GM12878 (cell line): Measurements from ENCODE around the gene HOPX. TPM values are rescaled to one million over a fixed set of nuclear protein-coding genes. Genes with fewer than 3 reads are reported as not detected.

ENCODE experiments used
- ATAC-seq: fragments of 200-7000 bp; cut with Tn5 transposase; 3 replicates; pipeline ENCODE4 v1.9.1; 2020; ENCODE audit warnings: mild to moderate bottlenecking, moderate library complexity
- BruUV-seq: library from RNA; stranded (reverse); fragments of 400-500 nt; replicated peaks from 2 replicates; lab custom pipeline; 2021; lab: Mats Ljungman, UMichigan
- CTCF ChIA-PET: fragments of 300-600 bp; sonication (Branson Sonifier 250); formaldehyde crosslinking; extraction: SDS; loops from one replicate; lab custom pipeline; 2021; ENCODE audit warnings: inconsistent platforms; lab: Yijun Ruan, JAX
- POLR2A ChIA-PET: fragments of 350-600 bp; formaldehyde crosslinking; extraction: SDS; loops from one replicate; lab custom pipeline; 2021; ENCODE audit warnings: inconsistent platforms; lab: Charles Lee
- RAD21 ChIA-PET: fragments of 300-600 bp; sonication (Branson Sonifier 250); formaldehyde crosslinking; loops from one replicate; lab custom pipeline; 2023; ENCODE audit warnings: antibody characterized with exemption; ENCODE audit not compliant: unreplicated experiment; lab: Charles Lee
- SMC1A ChIA-PET: fragments of 300-600 bp; sonication (Branson Sonifier 250); formaldehyde crosslinking; loops from one replicate; lab custom pipeline; 2023; ENCODE audit not compliant: unreplicated experiment, uncharacterized antibody; lab: Charles Lee
- DNase-seq: peaks from one replicate; pipeline ENCODE4 v3.0.0-alpha.2; 2011; ENCODE audit warnings: low read depth, low spot score
- FAIRE-seq: peaks from 3 replicates; lab custom pipeline; 2011; peaks lifted over from hg19 to GRCh38; lab: Jason Lieb, UNC
- H2AFZ ChIP-seq: 2 replicates; pipeline ENCODE4 v1.6.0; 2011; ENCODE audit warnings: low read depth, low read length, control low read depth; ENCODE audit not compliant: control insufficient read depth
- H3K27ac ChIP-seq: 2 replicates; pipeline ENCODE4 v1.5.1; 2011; ENCODE audit warnings: control low read depth; ENCODE audit not compliant: control insufficient read depth, insufficient read depth
- H3K27me3 ChIP-seq, 2 experiments: replicated peaks in 1 of 2; 2 replicates each; pipeline versions ENCODE4 v1.6.0 to v1.6.1; 2011; ENCODE audit warnings: low read length in 1 of 2; ENCODE audit not compliant: control insufficient read depth in 2 of 2, insufficient read depth in 2 of 2
- H3K36me3 ChIP-seq, 2 experiments: 2 replicates each; pipeline ENCODE4 v1.5.1; 2011; ENCODE audit warnings: low read length in 1 of 2; ENCODE audit not compliant: control insufficient read depth in 2 of 2, insufficient read depth in 2 of 2
- H3K4me1 ChIP-seq: 2 replicates; pipeline ENCODE4 v1.6.1; 2011; ENCODE audit warnings: mild to moderate bottlenecking, low read length, moderate library complexity, mixed read lengths; ENCODE audit not compliant: control insufficient read depth, insufficient read depth
- H3K4me2 ChIP-seq: 2 replicates; pipeline ENCODE4 v1.6.0; 2011; ENCODE audit warnings: control low read depth; ENCODE audit not compliant: control insufficient read depth, insufficient read depth
- H3K4me3 ChIP-seq: fragments of 200-600 bp; sonication (generic); 2 replicates; pipeline ENCODE4 v1.5.1; 2016
- H3K79me2 ChIP-seq: 2 replicates; pipeline ENCODE4 v1.6.0; 2011; ENCODE audit warnings: low read length; ENCODE audit not compliant: control insufficient read depth, insufficient read depth
- H3K9ac ChIP-seq: 2 replicates; pipeline ENCODE4 v1.8.0; 2011; ENCODE audit warnings: low read length, control low read depth, mixed read lengths; ENCODE audit not compliant: control insufficient read depth, insufficient read depth
- H3K9me3 ChIP-seq: replicated peaks from 3 replicates; pipeline ENCODE4 v1.5.1; 2011; ENCODE audit warnings: mild to moderate bottlenecking, low read length; ENCODE audit not compliant: control insufficient read depth, insufficient read depth
- H4K20me1 ChIP-seq: 2 replicates; pipeline ENCODE4 v1.6.0; 2011; ENCODE audit not compliant: control insufficient read depth, insufficient read depth
- CHD2 ChIP-seq: IDR thresholded peaks from 2 replicates; pipeline ENCODE4 v1.6.1; 2011; ENCODE audit warnings: low read depth, low read length, improper control_type of control experiment, borderline replicate concordance
- IKZF1 ChIP-seq: fragments of 450-650 bp; conservative IDR thresholded peaks from 2 replicates; pipeline ENCODE4 v1.6.1; 2017; ENCODE audit warnings: antibody characterized with exemption, mild to moderate bottlenecking
- NR2C1 ChIP-seq: fragments of 450-650 bp; IDR thresholded peaks from 2 replicates; pipeline ENCODE4 v1.6.1; 2017; ENCODE audit warnings: antibody characterized with exemption, mild to moderate bottlenecking, moderate library complexity
- NR2C2 ChIP-seq: IDR thresholded peaks from 2 replicates; pipeline ENCODE4 v1.6.1; 2011; ENCODE audit warnings: borderline replicate concordance, low read depth; ENCODE audit not compliant: control insufficient read depth, insufficient read length
- SMARCA5 ChIP-seq: fragments of 450-650 bp; IDR thresholded peaks from 2 replicates; pipeline ENCODE4 v1.6.1; 2017; ENCODE audit warnings: mild to moderate bottlenecking
- SREBF1 ChIP-seq: IDR thresholded peaks from 2 replicates; pipeline ENCODE4 v1.6.1; 2012; ENCODE audit warnings: mild to moderate bottlenecking, low read length
- WGBS: methylation state at CpG from one replicate; pipeline ENCODE4 v1.1.6; 2016; ENCODE audit warnings: low lambda C conversion rate; ENCODE audit not compliant: insufficient replicate concordance, insufficient coverage; ENCODE audit errors: missing lambda C conversion rate; 5-methylcytosine and 5-hydroxymethylcytosine counted together
- in situ Hi-C: fragments of 300-500 bp; cut with MboI; formaldehyde crosslinking; loops from 9 replicates; pipeline ENCODE4 v1.14.3; 2018; ENCODE audit warnings: mixed read lengths
- intact Hi-C: fragments of 100-400 bp; cut with micrococcal nuclease; formaldehyde crosslinking; loops from one replicate; pipeline ENCODE4 v1.14.2; 2022; ENCODE audit not compliant: unreplicated experiment
- polyA plus RNA-seq, 11 experiments: library from polyadenylated mRNA; depleted of rRNA in 4 of 11; unstranded in 6 of 11; stranded (reverse) in 5 of 11; fragments of >200 nt; fragmentation: Nextera tagmentation in 4 of 11; fragmentation: Illumina TruSeq in 1 of 11; extraction: Ambion mirVana in 4 of 11; extraction: Trizol in 1 of 11; gene quantifications; 1 replicate in 1 of 11; 2 replicates in 10 of 11; pipeline versions ENCODE4 v1.2.1 to v1.2.3, GENCODE V29; 2011 to 2016; ENCODE audit warnings: inconsistent platforms in 2 of 11, missing spikeins in 2 of 11, low read depth in 1 of 11
- total RNA-seq, 4 experiments: library from RNA; depleted of rRNA in 3 of 4; stranded (reverse); fragments of >200 nt in 3 of 4; fragmentation: Illumina TruSeq in 1 of 4; extraction: Trizol in 1 of 4; gene quantifications; 2 replicates each; pipeline versions ENCODE4 v1.2.1 to v1.2.3, GENCODE V29; 2013 to 2021
- TF ChIP-seq, protein P1 (sequence below): IDR thresholded peaks from 2 replicates; pipeline ENCODE4 v1.6.1; 2012; ENCODE audit warnings: mild to moderate bottlenecking, low read depth, low read length
- TF ChIP-seq, protein P2 (sequence below): IDR thresholded peaks from 2 replicates; pipeline ENCODE4 v1.6.1; 2012; ENCODE audit warnings: low read depth, low read length, improper control_type of control experiment

The HOPX gene
- total and polyA plus RNA-seq, 10 of the 15 experiments (the other 5 are each of a cell fraction or from before 2014, with no cell fraction given) = 0.11 to 0.40 (median 0.23) TPM; not detected in 4

DNA sequence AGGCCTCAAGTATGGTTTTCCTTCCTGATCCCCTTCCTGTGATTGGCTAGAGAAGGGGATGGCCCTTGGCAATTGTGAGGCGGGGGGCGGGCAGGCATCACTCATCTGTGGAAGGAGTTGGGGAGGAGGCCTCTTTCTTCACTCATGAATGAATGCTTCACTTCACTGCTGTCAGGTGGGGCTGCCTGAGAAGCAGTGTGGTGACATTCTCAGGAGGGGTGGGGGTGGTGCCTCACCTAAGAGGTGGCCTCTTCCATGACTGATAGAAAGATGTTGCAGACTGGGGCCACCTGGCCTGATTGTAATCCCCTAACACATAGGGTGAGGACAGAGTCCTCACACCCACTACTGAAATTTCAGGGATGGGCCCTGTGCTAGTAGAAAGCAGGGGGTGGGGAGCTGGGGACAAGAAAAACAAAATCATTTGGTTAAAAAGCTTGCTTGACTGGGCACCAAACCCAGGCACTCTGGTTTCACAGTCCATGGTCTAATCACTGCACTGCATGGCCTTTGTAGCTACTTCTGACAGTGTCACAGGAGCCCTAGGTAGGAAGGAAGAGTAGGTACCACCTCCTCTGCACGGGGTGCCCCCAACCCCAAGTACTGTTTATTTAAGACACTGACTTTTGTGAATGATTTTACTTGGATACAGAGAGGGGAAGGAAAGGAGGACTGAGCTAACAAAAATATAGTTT lies 5.6 kb upstream of the HOPX start:
- H3K4me3 ChIP-seq = no peak overlapping the region
- no peak for FAIRE-seq
- in situ Hi-C loops = no loop called here
- POLR2A ChIA-PET = no interaction called here
- no peak overlapping the region for H2AFZ ChIP-seq
- CTCF ChIA-PET = interaction anchor here (0.6 kb wide), 1 partner anchor 54 kb away, joined by 3 read pairs; no protein-coding TSS in a partner anchor
- no peaks in the 10 kb centered on the region; a peak in 2 of 4 replicates for H3K27me3 ChIP-seq
- no peak overlapping the region for H3K27ac ChIP-seq
- TF ChIP-seq, protein P1, sequence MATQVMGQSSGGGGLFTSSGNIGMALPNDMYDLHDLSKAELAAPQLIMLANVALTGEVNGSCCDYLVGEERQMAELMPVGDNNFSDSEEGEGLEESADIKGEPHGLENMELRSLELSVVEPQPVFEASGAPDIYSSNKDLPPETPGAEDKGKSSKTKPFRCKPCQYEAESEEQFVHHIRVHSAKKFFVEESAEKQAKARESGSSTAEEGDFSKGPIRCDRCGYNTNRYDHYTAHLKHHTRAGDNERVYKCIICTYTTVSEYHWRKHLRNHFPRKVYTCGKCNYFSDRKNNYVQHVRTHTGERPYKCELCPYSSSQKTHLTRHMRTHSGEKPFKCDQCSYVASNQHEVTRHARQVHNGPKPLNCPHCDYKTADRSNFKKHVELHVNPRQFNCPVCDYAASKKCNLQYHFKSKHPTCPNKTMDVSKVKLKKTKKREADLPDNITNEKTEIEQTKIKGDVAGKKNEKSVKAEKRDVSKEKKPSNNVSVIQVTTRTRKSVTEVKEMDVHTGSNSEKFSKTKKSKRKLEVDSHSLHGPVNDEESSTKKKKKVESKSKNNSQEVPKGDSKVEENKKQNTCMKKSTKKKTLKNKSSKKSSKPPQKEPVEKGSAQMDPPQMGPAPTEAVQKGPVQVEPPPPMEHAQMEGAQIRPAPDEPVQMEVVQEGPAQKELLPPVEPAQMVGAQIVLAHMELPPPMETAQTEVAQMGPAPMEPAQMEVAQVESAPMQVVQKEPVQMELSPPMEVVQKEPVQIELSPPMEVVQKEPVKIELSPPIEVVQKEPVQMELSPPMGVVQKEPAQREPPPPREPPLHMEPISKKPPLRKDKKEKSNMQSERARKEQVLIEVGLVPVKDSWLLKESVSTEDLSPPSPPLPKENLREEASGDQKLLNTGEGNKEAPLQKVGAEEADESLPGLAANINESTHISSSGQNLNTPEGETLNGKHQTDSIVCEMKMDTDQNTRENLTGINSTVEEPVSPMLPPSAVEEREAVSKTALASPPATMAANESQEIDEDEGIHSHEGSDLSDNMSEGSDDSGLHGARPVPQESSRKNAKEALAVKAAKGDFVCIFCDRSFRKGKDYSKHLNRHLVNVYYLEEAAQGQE = no peak
- TF ChIP-seq NR2C2 = no peak
- TF ChIP-seq IKZF1 = no peak
- no peak for TF ChIP-seq SREBF1
- no peak for TF ChIP-seq NR2C1
- TF ChIP-seq, protein P2, sequence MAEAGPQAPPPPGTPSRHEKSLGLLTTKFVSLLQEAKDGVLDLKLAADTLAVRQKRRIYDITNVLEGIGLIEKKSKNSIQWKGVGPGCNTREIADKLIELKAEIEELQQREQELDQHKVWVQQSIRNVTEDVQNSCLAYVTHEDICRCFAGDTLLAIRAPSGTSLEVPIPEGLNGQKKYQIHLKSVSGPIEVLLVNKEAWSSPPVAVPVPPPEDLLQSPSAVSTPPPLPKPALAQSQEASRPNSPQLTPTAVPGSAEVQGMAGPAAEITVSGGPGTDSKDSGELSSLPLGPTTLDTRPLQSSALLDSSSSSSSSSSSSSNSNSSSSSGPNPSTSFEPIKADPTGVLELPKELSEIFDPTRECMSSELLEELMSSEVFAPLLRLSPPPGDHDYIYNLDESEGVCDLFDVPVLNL = no peak
- no peak for TF ChIP-seq SMARCA5
- no peak for TF ChIP-seq CHD2
- TF ChIP-seq, all 136 proteins: peak for 0
- intact Hi-C loops = no loop called here
- no peaks in the 10 kb centered on the region for H4K20me1 ChIP-seq
- ATAC-seq = no peak
- BruUV-seq = no TSS peak
- no peaks in the 10 kb centered on the region for H3K36me3 ChIP-seq
- no peaks in the 10 kb centered on the region for H3K79me2 ChIP-seq
- DNase-seq = no peak
- no peaks in the 10 kb centered on the region for H3K9me3 ChIP-seq
- RAD21 ChIA-PET = no interaction called here
- SMC1A ChIA-PET = no interaction called here
- H3K9ac ChIP-seq = no peak overlapping the region
- H3K4me1 ChIP-seq = no peaks in the 10 kb centered on the region
- no peak overlapping the region for H3K4me2 ChIP-seq
- WGBS = 56% methylated on average over 3 of the region's 3 CpGs
